ENCODE measurements around the gene FRMD4A.

Gene FRMD4A

GRCh38 chr10:14016931-14017333, 313.8 kb downstream of the FRMD4A start:
- Histone ChIP-seq H3K36me3 (ENCODE audit: low read length) (no peaks in the 10 kb centered on the region), H3K9me2 (replicated peaks; ENCODE audit: insufficient read depth, low read length) (no peaks in the 10 kb centered on the region), H3K27ac (ENCODE audit: low read depth, low read length) (no peak overlapping the region), H3K4me2 (ENCODE audit: low read depth, low read length, poor library complexity, severe bottlenecking) (no peak overlapping the region), H3F3A (ENCODE audit: insufficient read depth) (no peaks in the 10 kb centered on the region), H4K20me1 (ENCODE audit: low read depth, low read length) (no peaks in the 10 kb centered on the region), H3K4me3 (ENCODE audit: insufficient read depth, low read length, poor library complexity, severe bottlenecking) (no peak overlapping the region), H3K9me3 (ENCODE audit: insufficient read depth, low read length) (no peaks in the 10 kb centered on the region), H3K79me2 (ENCODE audit: insufficient read depth, low read length) (no peaks in the 10 kb centered on the region), H2AFZ (ENCODE audit: low read depth, low read length, severe bottlenecking) (no peak overlapping the region), H3K27me3 (ENCODE audit: low read length) (no peaks in the 10 kb centered on the region), H3K9ac (ENCODE audit: low read length) (no peak overlapping the region)
- no peak for TF ChIP-seq CTCF (IDR thresholded peaks at IDR 0.05; ENCODE audit: insufficient read depth, low read length, poor library complexity, severe bottlenecking)
- TF ChIP-seq EZH2phosphoT487 (conservative IDR thresholded peaks at IDR 0.05; ENCODE audit: low read length): no peak

DNA sequence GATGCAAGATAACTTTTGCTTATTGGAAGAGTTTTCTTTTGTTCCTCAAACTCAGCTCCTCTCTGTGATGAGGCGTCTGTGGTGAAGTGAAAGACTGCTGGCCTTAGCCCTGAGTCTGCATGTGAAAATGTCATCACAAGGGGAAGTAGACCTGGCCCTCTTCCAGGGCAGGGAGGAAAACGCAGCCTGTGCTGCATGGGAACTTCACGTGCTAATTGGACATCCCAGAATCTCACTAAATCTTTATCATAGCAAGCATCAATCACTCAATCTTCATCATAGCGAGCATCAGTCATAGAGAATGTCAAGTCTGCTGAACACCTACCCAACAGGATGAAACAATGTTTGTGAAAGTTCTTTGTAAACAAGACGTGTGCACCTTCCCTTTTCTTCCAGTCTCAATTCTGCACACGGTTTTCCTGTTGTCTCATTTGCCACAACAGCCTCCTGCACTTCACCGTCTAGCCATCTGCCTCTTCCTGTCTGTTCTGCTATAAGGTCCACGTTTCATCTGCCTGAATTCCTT, 314.6 kb downstream of the FRMD4A start:
- Histone ChIP-seq H3K4me2 (ENCODE audit: low read depth, low read length, poor library complexity, severe bottlenecking) (no peak overlapping the region), H3K9ac (ENCODE audit: low read length) (no peak overlapping the region), H2AFZ (ENCODE audit: low read depth, low read length, severe bottlenecking) (no peak overlapping the region), H3K9me2 (replicated peaks; ENCODE audit: insufficient read depth, low read length) (no peaks in the 10 kb centered on the region), H3K27ac (ENCODE audit: low read depth, low read length) (no peak overlapping the region), H3F3A (ENCODE audit: insufficient read depth) (no peaks in the 10 kb centered on the region), H3K9me3 (ENCODE audit: insufficient read depth, low read length) (no peaks in the 10 kb centered on the region), H3K4me3 (ENCODE audit: insufficient read depth, low read length, poor library complexity, severe bottlenecking) (no peak overlapping the region), H3K27me3 (ENCODE audit: low read length) (no peaks in the 10 kb centered on the region), H3K79me2 (ENCODE audit: insufficient read depth, low read length) (no peaks in the 10 kb centered on the region), H4K20me1 (ENCODE audit: low read depth, low read length) (no peaks in the 10 kb centered on the region), H3K36me3 (ENCODE audit: low read length) (no peaks in the 10 kb centered on the region)
- TF ChIP-seq CTCF (IDR thresholded peaks at IDR 0.05; ENCODE audit: insufficient read depth, low read length, poor library complexity, severe bottlenecking) (no peak), EZH2phosphoT487 (conservative IDR thresholded peaks at IDR 0.05; ENCODE audit: low read length) (no peak)

DNA sequence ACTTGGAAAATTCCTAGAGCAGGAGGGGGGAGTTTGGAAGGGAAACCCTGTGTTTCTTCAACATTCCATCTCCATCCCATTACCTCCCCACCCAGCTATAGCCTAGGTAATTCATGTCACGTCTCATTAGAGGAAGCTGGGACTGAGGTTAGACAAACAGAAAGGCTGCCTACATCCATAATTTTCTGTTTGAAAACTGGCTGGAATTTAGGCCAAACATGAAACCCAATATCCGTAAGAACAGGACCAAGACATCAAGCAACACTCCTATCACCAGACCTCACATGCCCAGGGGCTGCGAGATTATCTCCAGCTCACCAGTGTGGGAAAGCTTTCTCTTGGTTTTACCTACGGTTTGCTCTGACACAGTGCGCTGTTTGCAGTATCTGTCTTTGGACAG, 316.3 kb downstream of the FRMD4A start:
- no peaks in the 10 kb centered on the region for H3K79me2 ChIP-seq (ENCODE audit: insufficient read depth, low read length)
- no peaks in the 10 kb centered on the region for H3K27me3 ChIP-seq (ENCODE audit: low read length)
- H3K4me3 ChIP-seq (ENCODE audit: insufficient read depth, low read length, poor library complexity, severe bottlenecking): no peak overlapping the region
- H2AFZ ChIP-seq (ENCODE audit: low read depth, low read length, severe bottlenecking): no peak overlapping the region
- H3K27ac ChIP-seq (ENCODE audit: low read depth, low read length): no peak overlapping the region
- no peaks in the 10 kb centered on the region for H3K36me3 ChIP-seq (ENCODE audit: low read length)
- no peaks in the 10 kb centered on the region for H3K9me2 ChIP-seq (replicated peaks; ENCODE audit: insufficient read depth, low read length)
- H4K20me1 ChIP-seq (ENCODE audit: low read depth, low read length): no peaks in the 10 kb centered on the region
- no peaks in the 10 kb centered on the region for H3K9me3 ChIP-seq (ENCODE audit: insufficient read depth, low read length)
- TF ChIP-seq CTCF (IDR thresholded peaks at IDR 0.05; ENCODE audit: insufficient read depth, low read length, poor library complexity, severe bottlenecking) (no peak), EZH2phosphoT487 (conservative IDR thresholded peaks at IDR 0.05; ENCODE audit: low read length) (no peak)
- no peak overlapping the region for H3K9ac ChIP-seq (ENCODE audit: low read length)
- H3F3A ChIP-seq (ENCODE audit: insufficient read depth): no peaks in the 10 kb centered on the region
- H3K4me2 ChIP-seq (ENCODE audit: low read depth, low read length, poor library complexity, severe bottlenecking): no peak overlapping the region

Measured in SU-DHL-6 (cell line).